HepG2 (cell line): ENCODE data around the gene TNS4. TPM values are rescaled to one million over a fixed set of nuclear protein-coding genes. Genes with fewer than 3 reads are reported as not detected.

ENCODE experiments used
- ATAC-seq: fragments of 200-7000 bp; cut with Tn5 transposase; 3 replicates; pipeline ENCODE4 v1.9.1; 2020; ENCODE audit warnings: mild to moderate bottlenecking, moderate library complexity
- BruUV-seq: library from RNA; stranded (reverse); fragments of 400-500 nt; replicated peaks from 2 replicates; lab custom pipeline; 2021; lab: Mats Ljungman, UMichigan
- CTCF ChIA-PET: fragments of 300-600 bp; formaldehyde crosslinking; extraction: SDS; loops from one replicate; lab custom pipeline; 2021; ENCODE audit warnings: low total read pairs, inconsistent platforms, low intra/inter-chr PET ratio; lab: Yijun Ruan, JAX
- POLR2A ChIA-PET: fragments of 350-600 bp; sonication (Branson Sonifier 250); formaldehyde crosslinking; loops from one replicate; lab custom pipeline; 2020; ENCODE audit warnings: antibody characterized with exemption, inconsistent platforms; lab: Yijun Ruan, JAX
- DNase-seq: peaks from one replicate; pipeline ENCODE4 v3.0.0-alpha.2; 2015; ENCODE audit warnings: low spot score
- FAIRE-seq: peaks from 3 replicates; lab custom pipeline; 2011; peaks lifted over from hg19 to GRCh38; lab: Jason Lieb, UNC
- H2AFZ ChIP-seq: one replicate; pipeline ENCODE4 v1.6.1; 2011; ENCODE audit warnings: low read length, inconsistent platforms
- H3K27ac ChIP-seq: fragments of 300-600 bp; 3 replicates; pipeline ENCODE4 v1.8.0; 2011; ENCODE audit warnings: mixed run types, mild to moderate bottlenecking, mixed read lengths, low read length, inconsistent platforms; ENCODE audit not compliant: insufficient read depth; ENCODE audit errors: extremely low read length
- H3K27me3 ChIP-seq, 2 experiments: fragments of 200-600 bp in 1 of 2; 2 replicates in 1 of 2; 3 replicates in 1 of 2; pipeline versions ENCODE4 v1.6.0 to v1.8.0; 2011; ENCODE audit warnings: low read length in 2 of 2, mild to moderate bottlenecking in 2 of 2, moderate library complexity in 2 of 2, inconsistent platforms in 1 of 2; ENCODE audit not compliant: insufficient read depth in 2 of 2, control insufficient read depth in 1 of 2
- H3K36me3 ChIP-seq, 2 experiments: fragments of 200-600 bp in 1 of 2; replicated peaks in 1 of 2; 2 replicates in 1 of 2; 3 replicates in 1 of 2; pipeline versions ENCODE4 v1.5.1 to v1.8.0; 2011; ENCODE audit warnings: low read length in 2 of 2, inconsistent platforms in 1 of 2; ENCODE audit not compliant: insufficient read depth in 2 of 2, control insufficient read depth in 1 of 2
- H3K4me1 ChIP-seq: 2 replicates; pipeline ENCODE4 v1.5.1; 2012; ENCODE audit warnings: low read length, inconsistent platforms; ENCODE audit not compliant: insufficient read depth
- H3K4me2 ChIP-seq: 2 replicates; pipeline ENCODE4 v1.6.0; 2011; ENCODE audit warnings: low read depth, low read length, inconsistent platforms
- H3K4me3 ChIP-seq, 3 experiments: fragments of 200-600 bp in 1 of 3; sonication (generic), shearing (Covaris generic) in 1 of 3; replicated peaks in 1 of 3; 2 replicates each; pipeline ENCODE4 v1.5.1; 2011 to 2016; ENCODE audit warnings: low read length in 3 of 3, inconsistent platforms in 2 of 3, low read depth in 2 of 3, mild to moderate bottlenecking in 2 of 3, control low read depth in 1 of 3, mixed read lengths in 1 of 3; ENCODE audit not compliant: insufficient read depth in 1 of 3
- H3K79me2 ChIP-seq: one replicate; pipeline ENCODE4 v1.6.1; 2011; ENCODE audit warnings: low read length, inconsistent platforms; ENCODE audit not compliant: insufficient read depth
- H3K9ac ChIP-seq: 2 replicates; pipeline ENCODE4 v1.6.0; 2011; ENCODE audit warnings: mild to moderate bottlenecking, low read depth, low read length, inconsistent platforms; ENCODE audit not compliant: insufficient read depth
- H3K9me3 ChIP-seq: 2 replicates; pipeline ENCODE4 v1.5.1; 2012; ENCODE audit warnings: mild to moderate bottlenecking, low read length
- H4K20me1 ChIP-seq: 2 replicates; pipeline ENCODE4 v1.6.0; 2011; ENCODE audit warnings: inconsistent platforms, mild to moderate bottlenecking, low read length, moderate library complexity; ENCODE audit not compliant: insufficient read depth
- CC2D1A ChIP-seq: sonication (generic); formaldehyde crosslinking; IDR thresholded peaks from 2 replicates; pipeline ENCODE4 v1.8.1; 2023; ENCODE audit warnings: mild to moderate bottlenecking, missing genetic modification reagents
- CEBPB ChIP-seq: IDR thresholded peaks from 2 replicates; pipeline ENCODE4 v1.6.1; 2011; ENCODE audit warnings: low read depth, low read length, improper control_type of control experiment, borderline replicate concordance
- EP300 ChIP-seq, 3 experiments: sonication (generic) in 1 of 3; formaldehyde crosslinking in 1 of 3; IDR thresholded peaks; 2 replicates each; pipeline versions ENCODE4 v1.5.1 to v1.6.1; 2011 to 2020; ENCODE audit warnings: low read depth in 2 of 3, low read length in 2 of 3, borderline replicate concordance in 1 of 3, improper control_type of control experiment in 1 of 3, mild to moderate bottlenecking in 1 of 3, missing genetic modification reagents in 1 of 3, moderate library complexity in 1 of 3
- HES4 ChIP-seq: sonication (generic); formaldehyde crosslinking; IDR thresholded peaks from 2 replicates; pipeline ENCODE4 v1.9.0; 2021; ENCODE audit warnings: mild to moderate bottlenecking, missing genetic modification reagents, borderline replicate concordance
- MTA1 ChIP-seq: sonication (generic); formaldehyde crosslinking; IDR thresholded peaks from 2 replicates; pipeline ENCODE4 v1.4.0; 2020; ENCODE audit warnings: missing genetic modification reagents, mild to moderate bottlenecking, borderline replicate concordance
- POLR2AphosphoS5 ChIP-seq: IDR thresholded peaks from 2 replicates; pipeline ENCODE4 v1.6.1; 2012; ENCODE audit warnings: low read depth, low read length
- RBM39 ChIP-seq: fragments of 200-400 bp; formaldehyde crosslinking; IDR thresholded peaks from one replicate; pipeline ENCODE4 v1.6.1; 2018; ENCODE audit warnings: antibody characterized with exemption, mild to moderate bottlenecking, low read depth, low read length; ENCODE audit not compliant: poor library complexity, severe bottlenecking
- ZNF33B ChIP-seq: sonication (generic); formaldehyde crosslinking; IDR thresholded peaks from 2 replicates; pipeline ENCODE4 v1.5.1; 2020; ENCODE audit warnings: mild to moderate bottlenecking, missing genetic modification reagents
- ZNF501 ChIP-seq: sonication (generic); formaldehyde crosslinking; IDR thresholded peaks from 2 replicates; pipeline ENCODE4 v1.5.1; 2020; ENCODE audit warnings: mild to moderate bottlenecking, moderate library complexity, missing genetic modification reagents
- ZNF563 ChIP-seq: sonication (generic); formaldehyde crosslinking; IDR thresholded peaks from 2 replicates; pipeline ENCODE4 v1.8.0; 2022; ENCODE audit warnings: mild to moderate bottlenecking, moderate library complexity, missing genetic modification reagents
- ZNF605 ChIP-seq: sonication (generic); formaldehyde crosslinking; IDR thresholded peaks from 2 replicates; pipeline ENCODE4 v1.8.0; 2022; ENCODE audit warnings: mild to moderate bottlenecking, missing genetic modification reagents
- ZNF7 ChIP-seq: IDR thresholded peaks from 2 replicates; pipeline ENCODE4 v1.6.1; 2016; ENCODE audit warnings: missing biosample characterization, missing genetic modification reagents
- ZNF850 ChIP-seq: sonication (generic); formaldehyde crosslinking; conservative IDR thresholded peaks from 2 replicates; pipeline ENCODE4 v1.9.0; 2021; ENCODE audit warnings: mild to moderate bottlenecking, missing genetic modification reagents
- WGBS: methylation state at CpG from one replicate; pipeline ENCODE4 v1.1.6; 2017; ENCODE audit warnings: low lambda C conversion rate; 5-methylcytosine and 5-hydroxymethylcytosine counted together
- in situ Hi-C: cut with HindIII; loops from 2 replicates; pipeline ENCODE4 v1.10.0; 2017; ENCODE audit warnings: low pct_unique_long_range_greater_than_20kb; ENCODE audit not compliant: extremely low pct_ligation_motif_present
- intact Hi-C: fragments of 100-400 bp; cut with micrococcal nuclease; formaldehyde crosslinking; loops from one replicate; pipeline ENCODE4 v1.10.0; 2022; ENCODE audit not compliant: unreplicated experiment
- polyA plus RNA-seq, 8 experiments: library from polyadenylated mRNA; depleted of rRNA in 3 of 8; stranded (reverse) in 7 of 8; unstranded in 1 of 8; fragments of >200 nt; fragmentation: Illumina TruSeq in 4 of 8; extraction: Trizol in 4 of 8; gene quantifications; 2 replicates each; pipeline versions ENCODE4 v1.2.1 to v1.2.3, GENCODE V29; 2011 to 2016; ENCODE audit warnings: low read depth in 4 of 8, missing spikeins in 1 of 8, mixed read lengths in 1 of 8; ENCODE audit not compliant: insufficient read depth in 1 of 8
- total RNA-seq, 5 experiments: library from RNA; depleted of rRNA; stranded (reverse); fragments of >200 nt; fragmentation: Illumina TruSeq; extraction: Trizol; gene quantifications; 2 replicates each; pipeline ENCODE4 v1.2.3, GENCODE V29; 2016; ENCODE audit warnings: low read depth in 1 of 5

Gene TNS4
- total and polyA plus RNA-seq, 2 of the 13 experiments (the other 11 are each of a cell fraction or from before 2014, with no cell fraction given), result 0.58 to 2.1 TPM

DNA sequence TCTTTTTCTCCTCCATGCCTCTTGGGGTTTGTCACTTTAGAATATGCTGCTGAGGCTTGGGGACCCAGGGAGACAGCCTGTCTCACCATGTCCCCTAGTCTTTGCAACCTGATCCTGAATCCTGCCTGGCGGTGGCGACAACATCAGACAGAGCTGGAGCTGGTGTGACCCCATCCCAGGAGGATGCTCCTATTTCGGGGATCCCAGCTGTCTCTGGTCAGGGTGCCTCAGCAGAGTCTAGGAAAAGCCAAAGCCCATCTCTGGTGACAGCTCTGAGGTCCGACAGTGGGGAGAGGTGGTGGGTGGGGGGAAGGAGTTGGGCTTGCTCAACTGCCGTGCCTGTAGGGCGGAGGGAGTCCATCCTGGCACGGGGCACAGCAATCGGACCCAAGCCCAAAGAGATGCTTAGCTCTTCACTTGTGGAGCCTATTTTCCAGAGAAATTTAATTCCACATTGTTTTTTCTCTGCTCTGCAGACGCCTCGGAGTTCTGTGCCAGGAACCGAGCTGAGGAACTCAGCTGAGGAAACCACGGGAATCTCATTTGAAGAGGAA, 10.3 kb upstream of the TNS4 start (continued):
- TF ChIP-seq ZNF501 (CRISPR knock-in tag), result 0 out of 2 replicates have a peak, but pooled peaks have one; percentile 46
- peak; percentile 61; the same call in 1 of the 2 replicates for TF ChIP-seq ZNF605 (CRISPR knock-in tag)

DNA sequence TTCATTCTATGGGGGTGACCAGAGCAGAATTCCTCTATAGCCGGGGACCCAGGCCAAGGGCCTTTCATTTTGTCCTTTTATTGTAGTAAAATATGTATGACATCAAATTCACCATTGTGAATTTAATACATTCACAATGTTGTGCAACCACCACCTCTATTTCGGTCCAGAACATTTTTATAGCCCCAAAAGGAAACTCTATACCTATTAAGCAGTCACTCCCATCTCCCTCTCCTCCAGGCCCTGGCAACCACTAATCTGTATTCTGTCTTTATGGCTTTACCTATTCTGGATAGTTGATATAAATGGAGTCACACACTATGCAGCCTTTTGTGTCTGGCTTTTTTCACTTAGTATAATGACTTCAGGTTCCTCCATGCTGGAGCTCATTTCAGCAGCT, 9.7 kb upstream of the TNS4 start:
- no peaks in the 10 kb centered on the region for H4K20me1 ChIP-seq
- H3K4me1 ChIP-seq, result peaks cover 55% of the 10 kb centered on the region
- H3K4me3 ChIP-seq, result no peak overlapping the region
- intact Hi-C loops (no loop called here), in situ Hi-C loops (no loop called here)
- H3K9ac ChIP-seq, result no peak overlapping the region
- no peak for ATAC-seq
- WGBS, result 84% methylated on average over 2 of the region's 2 CpGs
- ChIA-PET POLR2A (interaction anchor here (1.1 to 1.5 kb wide), 5 partner anchors 12 to 63 kb away, joined by 3 to 6 read pairs (median 4); no protein-coding TSS in a partner anchor), CTCF (no interaction called here)
- TF ChIP-seq RBM39 (no peak), CC2D1A (0 out of 2 replicates have a peak, but pooled peaks have one; percentile 5), ZNF33B (CRISPR knock-in tag) (no peak), ZNF563 (CRISPR knock-in tag) (no peak), HES4 (no peak), POLR2AphosphoS5 (no peak), EP300 (IDR thresholded peaks at IDR 0.05; ENCODE audit: low read depth in 2 of 2, low read length in 2 of 2) (no peak), EP300 (CRISPR knock-in tag; IDR thresholded peaks at IDR 0.05; ENCODE audit: borderline replicate concordance) (no peak), ZNF850 (CRISPR knock-in tag) (no peak), ZNF7 (peak; percentile 69), MTA1 (no peak), CEBPB (0 out of 2 replicates have a peak, but pooled peaks have one; percentile 31)
- FAIRE-seq, result no peak
- no peak overlapping the region for H3K4me2 ChIP-seq
- no peaks in the 10 kb centered on the region for H3K79me2 ChIP-seq
- no peaks in the 10 kb centered on the region for H3K9me3 ChIP-seq
- H3K27ac ChIP-seq, result no peak overlapping the region
- BruUV-seq, result no TSS peak
- H2AFZ ChIP-seq, result no peak overlapping the region
- no peak for DNase-seq
- peaks cover 0 to 8% of the 10 kb centered on the region in 2 experiments; a peak in 3 of 5 replicates for H3K27me3 ChIP-seq
- no peaks in the 10 kb centered on the region for H3K36me3 ChIP-seq
